Kidney (tissue), 14 donors: ENCODE results near the gene CLPSL1. TPM values are rescaled to one million over a fixed set of nuclear protein-coding genes. Genes with fewer than 3 reads are reported as not detected.

Experiments used
- DNase-seq, 5 donors: peaks; one replicate each; pipeline ENCODE4 v3.0.0-alpha.2; 2013 to 2020
- FAIRE-seq: peaks from 2 replicates; lab custom pipeline; 2012; peaks lifted over from hg19 to GRCh38; lab: Jason Lieb, UNC
- H3K27ac ChIP-seq, 2 donors: one replicate each; pipeline ENCODE4 v1.7.0; 2013; ENCODE audit warnings: low read depth in 2 of 2, low read length in 2 of 2, inconsistent platforms in 1 of 2
- H3K27me3 ChIP-seq: one replicate; pipeline ENCODE4 v1.7.1; 2013; ENCODE audit warnings: low read length, inconsistent platforms; ENCODE audit not compliant: control insufficient read depth, insufficient read depth
- H3K36me3 ChIP-seq, 3 donors: one replicate each; pipeline versions ENCODE4 v1.7.0 to v1.7.1; 2013; ENCODE audit warnings: low read length in 3 of 3, control low read depth in 1 of 3, inconsistent platforms in 1 of 3; ENCODE audit not compliant: insufficient read depth in 3 of 3, control insufficient read depth in 2 of 3
- H3K4me1 ChIP-seq, 3 donors: one replicate each; pipeline versions ENCODE4 v1.7.0 to v1.7.1; 2013; ENCODE audit warnings: low read length in 3 of 3, inconsistent platforms in 1 of 3, low read depth in 1 of 3; ENCODE audit not compliant: control insufficient read depth in 2 of 3, insufficient read depth in 2 of 3
- H3K4me3 ChIP-seq, 3 donors: one replicate each; pipeline versions ENCODE4 v1.7.0 to v1.8.1; 2013; ENCODE audit warnings: low read length in 3 of 3, control low read depth in 1 of 3, inconsistent platforms in 1 of 3
- H3K9ac ChIP-seq, 3 donors: one replicate each; pipeline versions ENCODE4 v1.7.0 to v1.7.1; 2013; ENCODE audit warnings: low read length in 3 of 3, control low read depth in 1 of 3, inconsistent platforms in 1 of 3
- H3K9me3 ChIP-seq, 3 donors: one replicate each; pipeline versions ENCODE4 v1.7.0 to v1.7.1; 2013; ENCODE audit warnings: low read length in 3 of 3, control low read depth in 1 of 3, inconsistent platforms in 1 of 3; ENCODE audit not compliant: control insufficient read depth in 2 of 3, insufficient read depth in 1 of 3
- intact Hi-C: fragments of 100-400 bp; cut with DNase I; formaldehyde crosslinking; loops from one replicate; pipeline ENCODE4 v1.11.1; 2022
- polyA plus RNA-seq: library from polyadenylated mRNA; stranded (reverse); fragments of 350-450 nt; fragmentation: Illumina TruSeq; extraction: RNeasy Lipid Tissue Mini Kit (QIAGEN cat#74804); gene quantifications from one replicate; pipeline ENCODE4 v1.2.3, GENCODE V29; 2014; ENCODE audit warnings: low read depth, low replicate concordance; ENCODE audit not compliant: insufficient read depth
- total RNA-seq: library from RNA; stranded (reverse); fragmentation: NEBNext Ultra II Directional; extraction: Animal tissue kit (Norgen Biotek cat#: 25700); gene quantifications from one replicate; pipeline ENCODE4 v1.2.1, GENCODE V29; 2021
- TF ChIP-seq, protein P1 (sequence below): IDR thresholded peaks from 3 replicates; pipeline ENCODE4 v1.5.1; 2012; ENCODE audit warnings: mild to moderate bottlenecking, moderate library complexity, borderline replicate concordance; ENCODE audit not compliant: insufficient read depth; ENCODE audit errors: extremely low read depth
- donor health status: control.
- donor health status: control.
- donor health status: control.
- donor health status: control.
- donor health status: control.
- donor health status: DM: yes; HTN: yes; CAD: no.
- donor health status: Normal renal cell carcinoma (clear cell type).

The CLPSL1 gene
- total and polyA plus RNA-seq, 2 donors from 2014 or later: not detected

DNA sequence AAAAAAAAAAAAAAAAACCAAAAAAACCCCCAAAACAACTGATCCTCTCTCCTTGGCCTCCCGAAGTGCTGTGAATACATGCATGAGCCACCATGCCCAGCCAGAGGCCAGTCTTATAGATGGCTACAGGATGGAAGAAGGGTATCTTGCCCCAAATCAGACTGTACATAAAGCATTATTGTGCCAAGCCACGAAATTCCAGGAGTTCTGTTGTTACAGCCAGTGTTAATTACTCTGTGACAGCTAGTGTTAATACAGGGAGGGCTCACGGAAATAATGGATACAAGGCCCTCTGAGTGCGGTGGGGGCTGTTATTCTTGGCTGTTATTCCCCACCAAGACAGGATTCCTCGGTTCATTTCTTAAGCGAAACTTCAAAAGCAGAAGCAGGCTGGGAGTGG, 5.8 kb upstream of the CLPSL1 start:
- H3K9me3 ChIP-seq: no peaks in the 10 kb centered on the region
- no peak overlapping the region for H3K4me3 ChIP-seq
- DNase-seq: no peak
- H3K9ac ChIP-seq: no peak overlapping the region
- H3K36me3 ChIP-seq: no peaks in the 10 kb centered on the region
- no peaks in the 10 kb centered on the region for H3K4me1 ChIP-seq
- no peak overlapping the region for H3K27ac ChIP-seq
- no peaks in the 10 kb centered on the region for H3K27me3 ChIP-seq
- TF ChIP-seq, protein P1, sequence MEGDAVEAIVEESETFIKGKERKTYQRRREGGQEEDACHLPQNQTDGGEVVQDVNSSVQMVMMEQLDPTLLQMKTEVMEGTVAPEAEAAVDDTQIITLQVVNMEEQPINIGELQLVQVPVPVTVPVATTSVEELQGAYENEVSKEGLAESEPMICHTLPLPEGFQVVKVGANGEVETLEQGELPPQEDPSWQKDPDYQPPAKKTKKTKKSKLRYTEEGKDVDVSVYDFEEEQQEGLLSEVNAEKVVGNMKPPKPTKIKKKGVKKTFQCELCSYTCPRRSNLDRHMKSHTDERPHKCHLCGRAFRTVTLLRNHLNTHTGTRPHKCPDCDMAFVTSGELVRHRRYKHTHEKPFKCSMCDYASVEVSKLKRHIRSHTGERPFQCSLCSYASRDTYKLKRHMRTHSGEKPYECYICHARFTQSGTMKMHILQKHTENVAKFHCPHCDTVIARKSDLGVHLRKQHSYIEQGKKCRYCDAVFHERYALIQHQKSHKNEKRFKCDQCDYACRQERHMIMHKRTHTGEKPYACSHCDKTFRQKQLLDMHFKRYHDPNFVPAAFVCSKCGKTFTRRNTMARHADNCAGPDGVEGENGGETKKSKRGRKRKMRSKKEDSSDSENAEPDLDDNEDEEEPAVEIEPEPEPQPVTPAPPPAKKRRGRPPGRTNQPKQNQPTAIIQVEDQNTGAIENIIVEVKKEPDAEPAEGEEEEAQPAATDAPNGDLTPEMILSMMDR: no peak
- intact Hi-C loops: no loop called here
- no peak for FAIRE-seq

GRCh38 chr6:35776364-35777215, 4.2 kb upstream of the CLPSL1 start, which contains the start of gene CLPSL2:
CLPSL2 (plus strand) TSS chr6:35776598; CDS start chr6:35776619, 21 bp downstream.
- DNase-seq: peak in 4 of 5 donors; percentile 67 to 78 (median 76)
- Histone ChIP-seq H3K36me3 (no peaks in the 10 kb centered on the region), H3K9me3 (no peaks in the 10 kb centered on the region), H3K4me1 (no peaks in the 10 kb centered on the region), H3K4me3 (peak within 1 kb of the TSS in 1 of 3 donors; percentile 14), H3K27me3 (no peaks in the 10 kb centered on the region), H3K27ac (no peak within 1 kb of the TSS), H3K9ac (no peak within 1 kb of the TSS)
- no peak for FAIRE-seq
- intact Hi-C loops: no loop called here
- TF ChIP-seq, protein P1: no peak

- DNase-seq: no peak
- Histone ChIP-seq H3K27ac (no peak overlapping the region), H3K4me3 (no peak overlapping the region), H3K4me1 (no peaks in the 10 kb centered on the region), H3K27me3 (no peaks in the 10 kb centered on the region), H3K9me3 (no peaks in the 10 kb centered on the region), H3K9ac (no peak overlapping the region), H3K36me3 (no peaks in the 10 kb centered on the region)
- TF ChIP-seq, protein P1: no peak
- no peak for FAIRE-seq
- intact Hi-C loops: no loop called here
These were observed 3.3 kb upstream of the CLPSL1 start for GRCh38 chr6:35777356-35778102.
